HG03025 (cell line): ENCODE measurements around the gene WRNIP1.
"Not testable (repeated sequence)": the region's sequence is repeated elsewhere in the genome, so short reads cannot be mapped to it uniquely, and the experiment has no call there.

ENCODE experiments used
- ATAC-seq: cut with Tn5 transposase; IDR thresholded peaks from one replicate; pipeline ENCODE4 v1.9.1; 2021; ENCODE audit warnings: mild to moderate bottlenecking, moderate library complexity; ENCODE audit not compliant: unreplicated experiment, low FRiP score

The WRNIP1 gene

GRCh38 chr6:2782825-2783187 is 17.6 kb downstream of the WRNIP1 start:
- no peak for ATAC-seq

- ATAC-seq = no peak
Observed at GRCh38 chr6:2783188-2783963, 18.2 kb downstream of the WRNIP1 start.

GRCh38 chr6:2784061-2784460 is 18.9 kb downstream of the WRNIP1 start:
- ATAC-seq = no peak

- no peak for ATAC-seq
Observed at GRCh38 chr6:2784930-2785329, 19.7 kb downstream of the WRNIP1 start.

GRCh38 chr6:2786269-2786668 is 21.1 kb downstream of the WRNIP1 start:
- ATAC-seq = no peak

GRCh38 chr6:2790588-2791449 is 25.6 kb downstream of the WRNIP1 start:
- ATAC-seq = no peak

GRCh38 chr6:2791450-2791974 is 26.3 kb downstream of the WRNIP1 start:
- ATAC-seq = no peak

- ATAC-seq = no peak
Observed at GRCh38 chr6:2792330-2793110, 27.3 kb downstream of the WRNIP1 start.

GRCh38 chr6:2793534-2794151 is 28.4 kb downstream of the WRNIP1 start:
- no peak for ATAC-seq

- ATAC-seq = no peak
Observed at GRCh38 chr6:2794171-2794730, 29.1 kb downstream of the WRNIP1 start.

- ATAC-seq = no peak
Observed at GRCh38 chr6:2795162-2795561, 30.0 kb downstream of the WRNIP1 start.

- ATAC-seq = no peak
Observed at GRCh38 chr6:2795956-2796355, 30.8 kb downstream of the WRNIP1 start.

- no peak for ATAC-seq
Observed at GRCh38 chr6:2796861-2797260, 31.7 kb downstream of the WRNIP1 start.

- no peak for ATAC-seq
Observed at GRCh38 chr6:2797564-2798031, 32.4 kb downstream of the WRNIP1 start.

- no peak for ATAC-seq
Observed at GRCh38 chr6:2798586-2799134, 33.5 kb downstream of the WRNIP1 start.

- ATAC-seq = no peak
Observed at GRCh38 chr6:2799936-2800527, 34.8 kb downstream of the WRNIP1 start.

- ATAC-seq = no peak
Observed at GRCh38 chr6:2800552-2801316, 35.5 kb downstream of the WRNIP1 start.

GRCh38 chr6:2801687-2802086 is 36.5 kb downstream of the WRNIP1 start:
- ATAC-seq = not testable (repeated sequence)
